ENCODE measurements around the gene CRMP1.

- TF ChIP-seq, protein P1, sequence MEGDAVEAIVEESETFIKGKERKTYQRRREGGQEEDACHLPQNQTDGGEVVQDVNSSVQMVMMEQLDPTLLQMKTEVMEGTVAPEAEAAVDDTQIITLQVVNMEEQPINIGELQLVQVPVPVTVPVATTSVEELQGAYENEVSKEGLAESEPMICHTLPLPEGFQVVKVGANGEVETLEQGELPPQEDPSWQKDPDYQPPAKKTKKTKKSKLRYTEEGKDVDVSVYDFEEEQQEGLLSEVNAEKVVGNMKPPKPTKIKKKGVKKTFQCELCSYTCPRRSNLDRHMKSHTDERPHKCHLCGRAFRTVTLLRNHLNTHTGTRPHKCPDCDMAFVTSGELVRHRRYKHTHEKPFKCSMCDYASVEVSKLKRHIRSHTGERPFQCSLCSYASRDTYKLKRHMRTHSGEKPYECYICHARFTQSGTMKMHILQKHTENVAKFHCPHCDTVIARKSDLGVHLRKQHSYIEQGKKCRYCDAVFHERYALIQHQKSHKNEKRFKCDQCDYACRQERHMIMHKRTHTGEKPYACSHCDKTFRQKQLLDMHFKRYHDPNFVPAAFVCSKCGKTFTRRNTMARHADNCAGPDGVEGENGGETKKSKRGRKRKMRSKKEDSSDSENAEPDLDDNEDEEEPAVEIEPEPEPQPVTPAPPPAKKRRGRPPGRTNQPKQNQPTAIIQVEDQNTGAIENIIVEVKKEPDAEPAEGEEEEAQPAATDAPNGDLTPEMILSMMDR (IDR thresholded peaks at IDR 0.05): no peak
- no peak for TF ChIP-seq POLR2A (IDR thresholded peaks at IDR 0.05)
Measured at GRCh38 chr4:5825321-5826041, 67.4 kb downstream of the CRMP1 start.

Data from breast epithelium (tissue), 3 donors.